ENCODE data around the gene SNRPD1. TPM values are rescaled to one million over a fixed set of nuclear protein-coding genes. Genes with fewer than 3 reads are reported as not detected.

Gene SNRPD1
- total RNA-seq, 1 experiment from 2014 or later: 112 TPM

GRCh38 chr18:21680161-21680560 is 68.0 kb downstream of the SNRPD1 start:
- no peaks in the 10 kb centered on the region for H3K9me3 Mint-ChIP-seq (ENCODE audit: low read depth, unreplicated experiment)
- intact Hi-C loops (cut with micrococcal nuclease; ENCODE audit: unreplicated experiment): no loop called here
- peaks cover 8% of the 10 kb centered on the region for H3K4me1 Mint-ChIP-seq (ENCODE audit: low read depth, unreplicated experiment)
- no peak overlapping the region for H3K27ac Mint-ChIP-seq (ENCODE audit: unreplicated experiment)
- CTCF ChIA-PET: interaction anchor here (1.1 kb wide), 1 partner anchor 35 kb away, joined by 4 read pairs; no protein-coding TSS in a partner anchor
- no peak overlapping the region for H3K4me3 Mint-ChIP-seq (ENCODE audit: low read depth, unreplicated experiment)
- H3K36me3 Mint-ChIP-seq (ENCODE audit: insufficient read depth, unreplicated experiment): no peaks in the 10 kb centered on the region
- DNase-seq: no peak
- no peak for TF ChIP-seq CTCF (IDR thresholded peaks at IDR 0.05; ENCODE audit: unreplicated experiment)
- no TSS peak for BruUV-seq (replicated peaks)
- H3K27me3 Mint-ChIP-seq (ENCODE audit: unreplicated experiment): no peaks in the 10 kb centered on the region

GRCh38 chr18:21682371-21683051 is 70.4 kb downstream of the SNRPD1 start:
- H3K4me3 Mint-ChIP-seq (ENCODE audit: low read depth, unreplicated experiment): no peak overlapping the region
- peaks cover 6% of the 10 kb centered on the region for H3K36me3 Mint-ChIP-seq (ENCODE audit: insufficient read depth, unreplicated experiment)
- intact Hi-C loops (cut with micrococcal nuclease; ENCODE audit: unreplicated experiment): no loop called here
- TF ChIP-seq CTCF (IDR thresholded peaks at IDR 0.05; ENCODE audit: unreplicated experiment): no peak
- no peak overlapping the region for H3K27ac Mint-ChIP-seq (ENCODE audit: unreplicated experiment)
- H3K27me3 Mint-ChIP-seq (ENCODE audit: unreplicated experiment): no peaks in the 10 kb centered on the region
- CTCF ChIA-PET: no interaction called here
- BruUV-seq (replicated peaks): no TSS peak
- no peaks in the 10 kb centered on the region for H3K9me3 Mint-ChIP-seq (ENCODE audit: low read depth, unreplicated experiment)
- DNase-seq: no peak
- H3K4me1 Mint-ChIP-seq (ENCODE audit: low read depth, unreplicated experiment): peaks cover 9% of the 10 kb centered on the region

Small RNAs within 50 kb of the gene (microRNA-seq; reads per million reads assigned to microRNA genes)
- 1.8 reads per million for gene MIR320C1

Other genes with a start within 250 kb of the SNRPD1 start
- gene ESCO1, start 11.6 kb upstream of the SNRPD1 start, total RNA-seq (2022): 21.8 and 24.2 TPM in 2 replicates
- 43.5 and 45.3 TPM in 2 replicates for gene ABHD3, start 92.5 kb downstream of the SNRPD1 start, total RNA-seq (2022)
- 33.6 and 35.2 TPM in 2 replicates for gene MIB1, start 128.5 kb downstream of the SNRPD1 start, total RNA-seq (2022)